Mesothelial cell of epicardium (in vitro differentiated cells): ENCODE data around the gene KCNJ16. TPM values are rescaled to one million over a fixed set of nuclear protein-coding genes. Genes with fewer than 3 reads are reported as not detected.

Experiments used
- DNase-seq, 2 experiments: peaks; one replicate each; pipeline ENCODE4 v3.0.0; 2021; ENCODE audit warnings: low spot score in 2 of 2; ENCODE audit not compliant: unreplicated experiment in 2 of 2
- H3K27ac Mint-ChIP-seq: 2 replicates; pipeline ENCODE4 v1.8.0; 2021; ENCODE audit warnings: mixed read lengths
- H3K27me3 Mint-ChIP-seq: 2 replicates; pipeline ENCODE4 v1.8.0; 2021; ENCODE audit warnings: low read depth, mixed read lengths
- H3K36me3 Mint-ChIP-seq: 2 replicates; pipeline ENCODE4 v1.8.0; 2021; ENCODE audit warnings: mixed read lengths
- H3K4me1 Mint-ChIP-seq: 2 replicates; pipeline ENCODE4 v1.8.0; 2021; ENCODE audit warnings: mixed read lengths
- H3K4me3 Mint-ChIP-seq: 2 replicates; pipeline ENCODE4 v1.8.0; 2021; ENCODE audit warnings: mild to moderate bottlenecking, moderate library complexity, mixed read lengths
- H3K9me3 Mint-ChIP-seq: 2 replicates; pipeline ENCODE4 v1.8.0; 2021; ENCODE audit warnings: mixed read lengths
- total RNA-seq: library from RNA; stranded (reverse); gene quantifications from 3 replicates; pipeline ENCODE4 v1.2.1, GENCODE V29; 2021
- TF ChIP-seq, protein P1 (sequence below): fragments of 200-600 bp; sonication (generic); IDR thresholded peaks from one replicate; pipeline ENCODE4 v1.5.0; 2021; ENCODE audit warnings: antibody characterized with exemption; ENCODE audit not compliant: unreplicated experiment

KCNJ16 gene
- total RNA-seq, 1 donor from 2014 or later = 0.18 TPM

- no peaks in the 10 kb centered on the region for H3K36me3 Mint-ChIP-seq
- DNase-seq = no peak
- peaks cover 3% of the 10 kb centered on the region for H3K9me3 Mint-ChIP-seq
- H3K27ac Mint-ChIP-seq = peak overlapping the region; percentile 47
- no peak overlapping the region for H3K4me3 Mint-ChIP-seq
- TF ChIP-seq, protein P1, sequence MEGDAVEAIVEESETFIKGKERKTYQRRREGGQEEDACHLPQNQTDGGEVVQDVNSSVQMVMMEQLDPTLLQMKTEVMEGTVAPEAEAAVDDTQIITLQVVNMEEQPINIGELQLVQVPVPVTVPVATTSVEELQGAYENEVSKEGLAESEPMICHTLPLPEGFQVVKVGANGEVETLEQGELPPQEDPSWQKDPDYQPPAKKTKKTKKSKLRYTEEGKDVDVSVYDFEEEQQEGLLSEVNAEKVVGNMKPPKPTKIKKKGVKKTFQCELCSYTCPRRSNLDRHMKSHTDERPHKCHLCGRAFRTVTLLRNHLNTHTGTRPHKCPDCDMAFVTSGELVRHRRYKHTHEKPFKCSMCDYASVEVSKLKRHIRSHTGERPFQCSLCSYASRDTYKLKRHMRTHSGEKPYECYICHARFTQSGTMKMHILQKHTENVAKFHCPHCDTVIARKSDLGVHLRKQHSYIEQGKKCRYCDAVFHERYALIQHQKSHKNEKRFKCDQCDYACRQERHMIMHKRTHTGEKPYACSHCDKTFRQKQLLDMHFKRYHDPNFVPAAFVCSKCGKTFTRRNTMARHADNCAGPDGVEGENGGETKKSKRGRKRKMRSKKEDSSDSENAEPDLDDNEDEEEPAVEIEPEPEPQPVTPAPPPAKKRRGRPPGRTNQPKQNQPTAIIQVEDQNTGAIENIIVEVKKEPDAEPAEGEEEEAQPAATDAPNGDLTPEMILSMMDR = no peak
- H3K4me1 Mint-ChIP-seq = peaks cover 37% of the 10 kb centered on the region
- no peaks in the 10 kb centered on the region for H3K27me3 Mint-ChIP-seq
These were observed 83.2 kb downstream of the KCNJ16 start for GRCh38 chr17:70158180-70158579.

GRCh38 chr17:70158591-70158990, 83.6 kb downstream of the KCNJ16 start:
- DNase-seq = no peak
- Mint-ChIP-seq H3K36me3 (no peaks in the 10 kb centered on the region), H3K27ac (peak overlapping the region; percentile 47), H3K9me3 (peaks cover 3% of the 10 kb centered on the region), H3K4me3 (no peak overlapping the region), H3K27me3 (no peaks in the 10 kb centered on the region), H3K4me1 (peaks cover 36% of the 10 kb centered on the region)
- TF ChIP-seq, protein P1 = no peak

- no peak overlapping the region for H3K4me3 Mint-ChIP-seq
- peaks cover 3% of the 10 kb centered on the region for H3K9me3 Mint-ChIP-seq
- no peaks in the 10 kb centered on the region for H3K36me3 Mint-ChIP-seq
- no peak overlapping the region for H3K27ac Mint-ChIP-seq
- H3K4me1 Mint-ChIP-seq = peaks cover 40% of the 10 kb centered on the region
- H3K27me3 Mint-ChIP-seq = no peaks in the 10 kb centered on the region
- DNase-seq = no peak
- TF ChIP-seq, protein P1 = no peak
These were observed 85.0 kb downstream of the KCNJ16 start for GRCh38 chr17:70159980-70160379.

DNA sequence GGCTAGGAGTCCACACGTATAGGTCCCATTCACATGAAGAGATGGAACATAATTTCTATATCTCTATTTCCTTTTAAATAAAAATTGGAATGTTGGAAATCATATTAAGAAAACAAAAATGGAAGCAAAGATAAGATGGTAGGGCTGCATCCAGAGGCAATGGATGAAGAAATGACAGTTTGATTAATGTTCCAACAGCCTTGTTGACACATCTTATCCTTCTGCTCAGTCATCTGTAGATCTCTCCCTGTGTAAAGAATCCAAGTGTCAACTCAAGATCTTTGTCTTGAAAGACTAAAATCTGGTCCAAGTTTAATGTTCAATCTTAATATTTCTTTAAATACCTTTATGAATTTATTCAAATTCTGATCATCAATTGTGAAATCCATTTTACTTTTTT, 86.5 kb downstream of the KCNJ16 start:
- TF ChIP-seq, protein P1 = no peak
- Mint-ChIP-seq H3K9me3 (no peaks in the 10 kb centered on the region), H3K36me3 (no peaks in the 10 kb centered on the region), H3K4me3 (no peak overlapping the region), H3K4me1 (peaks cover 48% of the 10 kb centered on the region), H3K27ac (no peak overlapping the region), H3K27me3 (no peaks in the 10 kb centered on the region)
- no peak for DNase-seq

GRCh38 chr17:70165383-70165782, 90.4 kb downstream of the KCNJ16 start:
- Mint-ChIP-seq H3K4me3 (no peak overlapping the region), H3K9me3 (no peaks in the 10 kb centered on the region), H3K4me1 (peaks cover 37% of the 10 kb centered on the region), H3K27me3 (no peaks in the 10 kb centered on the region), H3K27ac (no peak overlapping the region), H3K36me3 (no peaks in the 10 kb centered on the region)
- TF ChIP-seq, protein P1 = no peak
- no peak for DNase-seq

- Mint-ChIP-seq H3K4me3 (no peak overlapping the region), H3K9me3 (no peaks in the 10 kb centered on the region), H3K27me3 (no peaks in the 10 kb centered on the region), H3K27ac (peak overlapping the region; percentile 57), H3K4me1 (peaks cover 39% of the 10 kb centered on the region), H3K36me3 (no peaks in the 10 kb centered on the region)
- no peak for DNase-seq
- TF ChIP-seq, protein P1 = no peak
These were observed 91.6 kb downstream of the KCNJ16 start for GRCh38 chr17:70166615-70167014.
